Hepatocyte (in vitro differentiated cells): ENCODE results near the gene CRB1.

Source experiments
- EZH2 ChIP-seq: fragments of 200-600 bp; sonication (generic); IDR thresholded peaks from 2 replicates; pipeline ENCODE4 v1.6.1; 2016; ENCODE audit warnings: antibody characterized with exemption, mild to moderate bottlenecking, borderline replicate concordance
- EZH2phosphoT487 ChIP-seq: fragments of 200-600 bp; sonication (generic); IDR thresholded peaks from one replicate; pipeline ENCODE4 v1.6.1; 2018; ENCODE audit warnings: antibody characterized with exemption, mild to moderate bottlenecking, low read depth, moderate library complexity; ENCODE audit not compliant: unreplicated experiment, severe bottlenecking
- TF ChIP-seq, protein P1 (sequence below): fragments of 200-600 bp; sonication (generic); IDR thresholded peaks from 2 replicates; pipeline ENCODE4 v1.5.1; 2016; ENCODE audit warnings: antibody characterized with exemption, mild to moderate bottlenecking; ENCODE audit not compliant: poor library complexity

DNA sequence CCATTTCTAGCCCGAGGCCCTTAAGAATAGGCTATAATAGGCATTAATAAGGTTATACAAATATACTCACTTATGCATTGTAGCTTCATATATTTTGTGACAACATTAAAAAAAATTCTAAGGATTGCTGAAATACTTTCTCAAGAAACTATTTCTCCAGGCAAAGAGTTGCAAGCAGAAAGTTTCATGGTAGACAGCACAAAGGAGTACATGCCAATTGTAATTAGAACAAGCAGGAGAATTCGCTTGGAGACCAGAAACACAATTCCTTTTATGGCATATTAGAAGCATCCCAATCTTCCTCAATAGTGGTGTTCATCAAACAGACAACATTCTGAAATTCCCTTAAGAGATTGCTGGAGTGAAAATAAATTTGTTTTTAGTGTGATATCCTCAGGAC is 122.8 kb downstream of the CRB1 start:
- TF ChIP-seq EZH2phosphoT487 = no peak
- TF ChIP-seq, protein P1, sequence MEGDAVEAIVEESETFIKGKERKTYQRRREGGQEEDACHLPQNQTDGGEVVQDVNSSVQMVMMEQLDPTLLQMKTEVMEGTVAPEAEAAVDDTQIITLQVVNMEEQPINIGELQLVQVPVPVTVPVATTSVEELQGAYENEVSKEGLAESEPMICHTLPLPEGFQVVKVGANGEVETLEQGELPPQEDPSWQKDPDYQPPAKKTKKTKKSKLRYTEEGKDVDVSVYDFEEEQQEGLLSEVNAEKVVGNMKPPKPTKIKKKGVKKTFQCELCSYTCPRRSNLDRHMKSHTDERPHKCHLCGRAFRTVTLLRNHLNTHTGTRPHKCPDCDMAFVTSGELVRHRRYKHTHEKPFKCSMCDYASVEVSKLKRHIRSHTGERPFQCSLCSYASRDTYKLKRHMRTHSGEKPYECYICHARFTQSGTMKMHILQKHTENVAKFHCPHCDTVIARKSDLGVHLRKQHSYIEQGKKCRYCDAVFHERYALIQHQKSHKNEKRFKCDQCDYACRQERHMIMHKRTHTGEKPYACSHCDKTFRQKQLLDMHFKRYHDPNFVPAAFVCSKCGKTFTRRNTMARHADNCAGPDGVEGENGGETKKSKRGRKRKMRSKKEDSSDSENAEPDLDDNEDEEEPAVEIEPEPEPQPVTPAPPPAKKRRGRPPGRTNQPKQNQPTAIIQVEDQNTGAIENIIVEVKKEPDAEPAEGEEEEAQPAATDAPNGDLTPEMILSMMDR = no peak
- no peak for TF ChIP-seq EZH2
